Measurements from ENCODE around the gene BCL11B. TPM values are rescaled to one million over a fixed set of nuclear protein-coding genes. Genes with fewer than 3 reads are reported as not detected.

The BCL11B gene
- total and polyA plus RNA-seq, 4 donors: 0.20 to 2.3 (median 0.66) TPM

DNA sequence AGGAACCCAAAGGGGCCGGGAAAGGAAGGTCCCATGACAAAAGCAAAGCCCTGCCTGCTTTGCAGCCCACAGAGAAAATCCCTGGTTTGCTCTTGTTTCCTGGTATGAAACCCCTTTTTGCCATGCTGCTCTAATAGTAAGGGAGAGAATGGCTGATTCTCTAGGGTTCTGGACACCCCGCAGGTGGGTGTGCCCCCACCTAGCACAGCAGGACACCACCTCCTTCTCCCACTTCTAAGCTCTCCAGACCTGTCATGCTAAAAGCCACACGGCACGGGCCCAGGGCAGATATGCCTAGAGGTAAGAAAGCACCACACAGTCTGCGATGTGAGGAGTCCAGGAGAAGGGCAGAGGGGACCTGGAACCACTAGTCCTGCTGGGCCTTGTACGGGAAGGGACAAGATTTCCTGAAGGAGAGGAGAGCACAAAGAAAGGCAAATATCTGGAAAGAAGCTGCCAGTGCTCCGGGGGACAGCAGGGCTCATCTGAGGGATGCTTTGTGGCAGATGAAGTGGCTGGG lies 113.3 kb downstream of the BCL11B start:
- Histone ChIP-seq H3K4me1 (ENCODE audit: control insufficient read depth in 5 of 5, insufficient read depth in 5 of 5, low read length in 5 of 5) (peaks cover 0 to 3% (median 0%) of the 10 kb centered on the region in 5 donors), H3K4me3 (no peak overlapping the region), H3K27ac (ENCODE audit: low read depth in 1 of 2, low read length in 1 of 2) (no peak overlapping the region), H3K9me3 (ENCODE audit: control insufficient read depth in 4 of 4, insufficient read depth in 3 of 4, low read length in 3 of 4) (no peaks in the 10 kb centered on the region), H3K36me3 (ENCODE audit: control insufficient read depth in 4 of 4, insufficient read depth in 4 of 4, low read length in 4 of 4) (no peaks in the 10 kb centered on the region), H3K9ac (ENCODE audit: insufficient read depth in 1 of 2, low read length in 2 of 2) (no peak overlapping the region), H3K27me3 (ENCODE audit: control insufficient read depth in 3 of 3, insufficient read depth in 3 of 3, low read length in 2 of 3) (no peaks in the 10 kb centered on the region)
- TF ChIP-seq CTCF (IDR thresholded peaks at IDR 0.05; ENCODE audit: control extremely low read depth, extremely low read depth): no peak
- no peak for ATAC-seq (ENCODE audit: insufficient read depth, low FRiP score)
- DNase-seq: no peak
- WGBS, 2 donors: 73 to 81% methylated on average over 7 of the region's 7 CpGs

DNA sequence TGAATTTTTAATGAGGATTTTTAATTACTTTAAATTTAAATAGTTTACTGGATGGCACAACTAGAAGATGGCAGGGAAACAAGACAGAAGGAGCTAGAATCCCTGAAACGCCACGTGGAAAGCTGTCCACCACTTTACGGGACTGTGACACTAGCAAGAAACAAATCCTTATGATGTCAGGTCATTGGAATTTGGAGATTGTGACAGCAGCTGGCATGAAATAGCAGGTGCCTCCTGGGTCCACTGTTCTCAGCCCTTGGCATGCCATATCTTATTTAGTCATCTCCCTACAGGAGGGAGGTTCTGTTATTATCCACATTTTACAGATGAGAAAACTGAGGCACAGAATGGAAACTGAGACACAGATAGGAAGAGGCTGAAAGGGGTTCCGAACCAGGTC lies 113.8 kb downstream of the BCL11B start:
- no peaks in the 10 kb centered on the region for H3K27me3 ChIP-seq (ENCODE audit: control insufficient read depth in 3 of 3, insufficient read depth in 3 of 3, low read length in 2 of 3)
- H3K36me3 ChIP-seq (ENCODE audit: control insufficient read depth in 4 of 4, insufficient read depth in 4 of 4, low read length in 4 of 4): no peaks in the 10 kb centered on the region
- H3K9ac ChIP-seq (ENCODE audit: insufficient read depth in 1 of 2, low read length in 2 of 2): no peak overlapping the region
- H3K4me3 ChIP-seq: no peak overlapping the region
- DNase-seq (no peak), ATAC-seq (ENCODE audit: insufficient read depth, low FRiP score) (no peak)
- no peaks in the 10 kb centered on the region for H3K9me3 ChIP-seq (ENCODE audit: control insufficient read depth in 4 of 4, insufficient read depth in 3 of 4, low read length in 3 of 4)
- no peak overlapping the region for H3K27ac ChIP-seq (ENCODE audit: low read depth in 1 of 2, low read length in 1 of 2)
- peaks cover 0 to 3% (median 0%) of the 10 kb centered on the region in 5 donors for H3K4me1 ChIP-seq (ENCODE audit: control insufficient read depth in 5 of 5, insufficient read depth in 5 of 5, low read length in 5 of 5)
- WGBS, 2 donors: 62 to 82% methylated on average over 4 of the region's 4 CpGs
- no peak for TF ChIP-seq CTCF (IDR thresholded peaks at IDR 0.05; ENCODE audit: control extremely low read depth, extremely low read depth)

- H3K27me3 ChIP-seq (ENCODE audit: control insufficient read depth in 3 of 3, insufficient read depth in 3 of 3, low read length in 2 of 3): no peaks in the 10 kb centered on the region
- peaks cover 0 to 3% (median 0%) of the 10 kb centered on the region in 5 donors for H3K4me1 ChIP-seq (ENCODE audit: control insufficient read depth in 5 of 5, insufficient read depth in 5 of 5, low read length in 5 of 5)
- no peak overlapping the region for H3K9ac ChIP-seq (ENCODE audit: insufficient read depth in 1 of 2, low read length in 2 of 2)
- no peak for TF ChIP-seq CTCF (IDR thresholded peaks at IDR 0.05; ENCODE audit: control extremely low read depth, extremely low read depth)
- H3K27ac ChIP-seq (ENCODE audit: low read depth in 1 of 2, low read length in 1 of 2): no peak overlapping the region
- no peaks in the 10 kb centered on the region for H3K36me3 ChIP-seq (ENCODE audit: control insufficient read depth in 4 of 4, insufficient read depth in 4 of 4, low read length in 4 of 4)
- no peak for DNase-seq
- H3K9me3 ChIP-seq (ENCODE audit: control insufficient read depth in 4 of 4, insufficient read depth in 3 of 4, low read length in 3 of 4): no peaks in the 10 kb centered on the region
- WGBS, 2 donors: 94% methylated on average over 8 of the region's 8 CpGs
- no peak overlapping the region for H3K4me3 ChIP-seq
- no peak for ATAC-seq (ENCODE audit: insufficient read depth, low FRiP score)
Observed at GRCh38 chr14:99157676-99158075, 114.3 kb downstream of the BCL11B start.

- Histone ChIP-seq H3K4me3 (no peak overlapping the region), H3K27ac (ENCODE audit: low read depth in 1 of 2, low read length in 1 of 2) (no peak overlapping the region), H3K36me3 (ENCODE audit: control insufficient read depth in 4 of 4, insufficient read depth in 4 of 4, low read length in 4 of 4) (no peaks in the 10 kb centered on the region), H3K27me3 (ENCODE audit: control insufficient read depth in 3 of 3, insufficient read depth in 3 of 3, low read length in 2 of 3) (no peaks in the 10 kb centered on the region), H3K9ac (ENCODE audit: insufficient read depth in 1 of 2, low read length in 2 of 2) (no peak overlapping the region), H3K9me3 (ENCODE audit: control insufficient read depth in 4 of 4, insufficient read depth in 3 of 4, low read length in 3 of 4) (no peaks in the 10 kb centered on the region), H3K4me1 (ENCODE audit: control insufficient read depth in 5 of 5, insufficient read depth in 5 of 5, low read length in 5 of 5) (peaks cover 0 to 3% (median 0%) of the 10 kb centered on the region in 5 donors)
- TF ChIP-seq CTCF (IDR thresholded peaks at IDR 0.05; ENCODE audit: control extremely low read depth, extremely low read depth): no peak
- ATAC-seq (ENCODE audit: insufficient read depth, low FRiP score) (no peak), DNase-seq (no peak)
- 91 to 96% methylated on average over 8 of the region's 8 CpGs for WGBS, 2 donors
Observed at GRCh38 chr14:99157246-99157645, 114.8 kb downstream of the BCL11B start.

Measured in lung (tissue), 12 donors.